ENCODE data around the gene RNF130. TPM values are rescaled to one million over a fixed set of nuclear protein-coding genes. Genes with fewer than 3 reads are reported as not detected.
A peak's percentile ranks its signal among the peaks of the same experiment; 100 is the strongest.
"Not testable (repeated sequence)": the region's sequence is repeated elsewhere in the genome, so short reads cannot be mapped to it uniquely, and the experiment has no call there.

Gene RNF130
- total RNA-seq, 2 experiments from 2014 or later, result 10.7 to 11.5 TPM

GRCh38 chr5:180098991-180099732 lies 27.6 kb upstream of the RNF130 start:
- no peaks in the 10 kb centered on the region for H3K4me1 Mint-ChIP-seq
- POLR2A ChIA-PET, result interaction anchor here (0.6 kb wide), 1 partner anchor 11 kb away, joined by 4 read pairs; no protein-coding TSS in a partner anchor
- H3K27ac Mint-ChIP-seq, result no peak overlapping the region
- ATAC-seq (ENCODE audit: low read depth), result no peak
- no peaks in the 10 kb centered on the region for H3K36me3 Mint-ChIP-seq
- no peaks in the 10 kb centered on the region for H3K9me3 Mint-ChIP-seq
- no peak overlapping the region for H3K4me3 Mint-ChIP-seq
- no peak for DNase-seq
- H3K27me3 Mint-ChIP-seq, result no peaks in the 10 kb centered on the region

- ATAC-seq (ENCODE audit: low read depth) (no peak), DNase-seq (no peak)
- POLR2A ChIA-PET, result no interaction called here
- Mint-ChIP-seq H3K36me3 (no peaks in the 10 kb centered on the region), H3K4me3 (no peak overlapping the region), H3K4me1 (no peaks in the 10 kb centered on the region), H3K27me3 (peaks cover 3% of the 10 kb centered on the region), H3K9me3 (no peaks in the 10 kb centered on the region), H3K27ac (no peak overlapping the region)
These were observed 27.0 kb upstream of the RNF130 start for GRCh38 chr5:180098526-180098925.

GRCh38 chr5:180097926-180098325 lies 26.4 kb upstream of the RNF130 start:
- DNase-seq (peak; percentile 15), ATAC-seq (ENCODE audit: low read depth) (no peak)
- no peaks in the 10 kb centered on the region for H3K9me3 Mint-ChIP-seq
- H3K27ac Mint-ChIP-seq, result no peak overlapping the region
- no peak overlapping the region for H3K4me3 Mint-ChIP-seq
- peaks cover 6% of the 10 kb centered on the region for H3K27me3 Mint-ChIP-seq
- no peaks in the 10 kb centered on the region for H3K4me1 Mint-ChIP-seq
- no peaks in the 10 kb centered on the region for H3K36me3 Mint-ChIP-seq
- POLR2A ChIA-PET, result no interaction called here

GRCh38 chr5:180097163-180097894 lies 25.8 kb upstream of the RNF130 start:
- no peaks in the 10 kb centered on the region for H3K4me1 Mint-ChIP-seq
- DNase-seq, result peak; percentile 20
- H3K36me3 Mint-ChIP-seq, result no peaks in the 10 kb centered on the region
- H3K9me3 Mint-ChIP-seq, result no peaks in the 10 kb centered on the region
- no peak overlapping the region for H3K27ac Mint-ChIP-seq
- POLR2A ChIA-PET, result no interaction called here
- H3K4me3 Mint-ChIP-seq, result no peak overlapping the region
- no peak for ATAC-seq (ENCODE audit: low read depth)
- H3K27me3 Mint-ChIP-seq, result peaks cover 6% of the 10 kb centered on the region

- no peaks in the 10 kb centered on the region for H3K36me3 Mint-ChIP-seq
- POLR2A ChIA-PET, result no interaction called here
- H3K9me3 Mint-ChIP-seq, result no peaks in the 10 kb centered on the region
- H3K27me3 Mint-ChIP-seq, result peaks cover 6% of the 10 kb centered on the region
- H3K4me3 Mint-ChIP-seq, result no peak overlapping the region
- H3K4me1 Mint-ChIP-seq, result no peaks in the 10 kb centered on the region
- ATAC-seq (ENCODE audit: low read depth) (no peak), DNase-seq (peak; percentile 9)
- H3K27ac Mint-ChIP-seq, result no peak overlapping the region
These were observed 25.1 kb upstream of the RNF130 start for GRCh38 chr5:180096616-180097015.

- peaks cover 1% of the 10 kb centered on the region for H3K4me1 Mint-ChIP-seq
- POLR2A ChIA-PET, result no interaction called here
- no peak overlapping the region for H3K27ac Mint-ChIP-seq
- ATAC-seq (ENCODE audit: low read depth) (no peak), DNase-seq (peak; percentile 4)
- no peaks in the 10 kb centered on the region for H3K9me3 Mint-ChIP-seq
- peaks cover 6% of the 10 kb centered on the region for H3K27me3 Mint-ChIP-seq
- H3K36me3 Mint-ChIP-seq, result no peaks in the 10 kb centered on the region
- no peak overlapping the region for H3K4me3 Mint-ChIP-seq
These were observed 24.0 kb upstream of the RNF130 start for GRCh38 chr5:180095545-180095944.

- POLR2A ChIA-PET, result no interaction called here
- peaks cover 6% of the 10 kb centered on the region for H3K4me1 Mint-ChIP-seq
- DNase-seq, result no peak
- no peaks in the 10 kb centered on the region for H3K9me3 Mint-ChIP-seq
- H3K36me3 Mint-ChIP-seq, result no peaks in the 10 kb centered on the region
- no peak for ATAC-seq (ENCODE audit: low read depth)
- no peak overlapping the region for H3K27ac Mint-ChIP-seq
- no peak overlapping the region for H3K4me3 Mint-ChIP-seq
- H3K27me3 Mint-ChIP-seq, result peaks cover 6% of the 10 kb centered on the region
These were observed 22.3 kb upstream of the RNF130 start for GRCh38 chr5:180093651-180094382.

GRCh38 chr5:180093241-180093640 lies 21.7 kb upstream of the RNF130 start:
- H3K4me3 Mint-ChIP-seq, result no peak overlapping the region
- H3K4me1 Mint-ChIP-seq, result peaks cover 6% of the 10 kb centered on the region
- no peak for DNase-seq
- POLR2A ChIA-PET, result no interaction called here
- no peaks in the 10 kb centered on the region for H3K36me3 Mint-ChIP-seq
- H3K27me3 Mint-ChIP-seq, result peaks cover 6% of the 10 kb centered on the region
- H3K9me3 Mint-ChIP-seq, result no peaks in the 10 kb centered on the region
- no peak overlapping the region for H3K27ac Mint-ChIP-seq
- ATAC-seq (ENCODE audit: low read depth), result no peak

- Mint-ChIP-seq H3K36me3 (no peaks in the 10 kb centered on the region), H3K4me1 (peaks cover 6% of the 10 kb centered on the region), H3K9me3 (no peaks in the 10 kb centered on the region), H3K27me3 (peaks cover 6% of the 10 kb centered on the region), H3K27ac (no peak overlapping the region), H3K4me3 (peak overlapping the region; percentile 57)
- POLR2A ChIA-PET, result no interaction called here
- DNase-seq (no peak), ATAC-seq (ENCODE audit: low read depth) (peak; percentile 20)
These were observed 19.4 kb upstream of the RNF130 start for GRCh38 chr5:180090769-180091546.

- POLR2A ChIA-PET, result interaction anchor here (0.6 to 0.9 kb wide), 2 partner anchors 288 to 1504 kb away, joined by 3 to 5 read pairs; no protein-coding TSS in a partner anchor
- Mint-ChIP-seq H3K9me3 (no peaks in the 10 kb centered on the region), H3K27ac (peak overlapping the region; percentile 63), H3K4me3 (peak overlapping the region; percentile 87), H3K27me3 (peaks cover 6% of the 10 kb centered on the region), H3K36me3 (no peaks in the 10 kb centered on the region), H3K4me1 (peaks cover 11% of the 10 kb centered on the region)
- ATAC-seq (ENCODE audit: low read depth) (peak; percentile 94), DNase-seq (peak; percentile 94)
These were observed 18.7 kb upstream of the RNF130 start for GRCh38 chr5:180090098-180090768.

- peaks cover 11% of the 10 kb centered on the region for H3K4me1 Mint-ChIP-seq
- DNase-seq; ATAC-seq (ENCODE audit: low read depth); H3K9me3 Mint-ChIP-seq; H3K36me3 Mint-ChIP-seq; H3K4me3 Mint-ChIP-seq; H3K27me3 Mint-ChIP-seq; H3K27ac Mint-ChIP-seq: not testable (repeated sequence)
- POLR2A ChIA-PET, result interaction anchor here (0.6 to 0.9 kb wide), 2 partner anchors 288 to 1503 kb away, joined by 3 to 5 read pairs; no protein-coding TSS in a partner anchor
These were observed 18.1 kb upstream of the RNF130 start for GRCh38 chr5:180089628-180090027.

- DNase-seq (no peak), ATAC-seq (ENCODE audit: low read depth) (no peak)
- POLR2A ChIA-PET, result no interaction called here
- peaks cover 11% of the 10 kb centered on the region for H3K4me1 Mint-ChIP-seq
- H3K27ac Mint-ChIP-seq, result no peak overlapping the region
- H3K36me3 Mint-ChIP-seq, result no peaks in the 10 kb centered on the region
- peaks cover 3% of the 10 kb centered on the region for H3K27me3 Mint-ChIP-seq
- no peaks in the 10 kb centered on the region for H3K9me3 Mint-ChIP-seq
- no peak overlapping the region for H3K4me3 Mint-ChIP-seq
These were observed 17.0 kb upstream of the RNF130 start for GRCh38 chr5:180088561-180088960.

Measured in activated naive CD8-positive, alpha-beta T cell treated with anti-CD3 and anti-CD28 coated beads, Interleukin-2, amount 10 ng/mL, durations not matched to agents 7 days and 5 days (primary cell).